SK-N-DZ (cell line): ENCODE results near the gene RAC3. TPM values are rescaled to one million over a fixed set of nuclear protein-coding genes. Genes with fewer than 3 reads are reported as not detected.

ENCODE experiments used
- DNase-seq: peaks from one replicate; pipeline ENCODE4 v3.0.0-alpha.2; 2015; ENCODE audit warnings: low spot score
- polyA plus RNA-seq, 2 experiments: library from polyadenylated mRNA; depleted of rRNA; stranded (reverse); fragments of >200 nt; gene quantifications; 2 replicates each; pipeline ENCODE4 v1.2.3, GENCODE V29; 2014

RAC3 gene
- 207 and 236 TPM in 2 replicates for polyA plus RNA-seq (2014; cell fraction: cytosol; rRNA removed)
- 474 and 522 TPM in 2 replicates for polyA plus RNA-seq (2014; cell fraction: nucleus; rRNA removed)

- no peak for DNase-seq
Observed at GRCh38 chr17:82031303-82031884, at the start of gene RAC3. TSS of gene RAC3 (plus strand) at chr17:82031678. CDS start at chr17:82031762, 84 bp downstream.

GRCh38 chr17:81983011-81983638 is 48.4 kb upstream of the RAC3 start:
- DNase-seq: no peak

GRCh38 chr17:81983639-81984373 is 47.7 kb upstream of the RAC3 start:
- no peak for DNase-seq

GRCh38 chr17:81984773-81985410 is 46.6 kb upstream of the RAC3 start:
- DNase-seq: no peak

- no peak for DNase-seq
Observed at GRCh38 chr17:81986606-81987005, 44.9 kb upstream of the RAC3 start.

GRCh38 chr17:81987161-81987770 is 44.2 kb upstream of the RAC3 start:
- no peak for DNase-seq

GRCh38 chr17:81990836-81991683 is 40.4 kb upstream of the RAC3 start:
- no peak for DNase-seq

- peak; percentile 76 for DNase-seq
Observed at GRCh38 chr17:81991684-81992305, 39.7 kb upstream of the RAC3 start.

GRCh38 chr17:81992306-81993102 is 39.0 kb upstream of the RAC3 start:
- DNase-seq: peak; percentile 54

GRCh38 chr17:81993729-81994592 is 37.5 kb upstream of the RAC3 start:
- no peak for DNase-seq

- no peak for DNase-seq
Observed at GRCh38 chr17:81994593-81995462, 36.6 kb upstream of the RAC3 start.

GRCh38 chr17:81995463-81996231 is 35.8 kb upstream of the RAC3 start:
- no peak for DNase-seq

- no peak for DNase-seq
Observed at GRCh38 chr17:81996232-81996756, 35.2 kb upstream of the RAC3 start.

- no peak for DNase-seq
Observed at GRCh38 chr17:81996757-81997441, 34.6 kb upstream of the RAC3 start.

- no peak for DNase-seq
Observed at GRCh38 chr17:81998212-81998611, 33.3 kb upstream of the RAC3 start.
